A549 (cell line): ENCODE results near the gene LRP1. TPM values are rescaled to one million over a fixed set of nuclear protein-coding genes. Genes with fewer than 3 reads are reported as not detected.
A peak's percentile ranks its signal among the peaks of the same experiment; 100 is the strongest.
"Not testable (repeated sequence)": the region's sequence is repeated elsewhere in the genome, so short reads cannot be mapped to it uniquely, and the experiment has no call there.

Source experiments
- ATAC-seq, 2 experiments: fragments of 200-7000 bp in 1 of 2; fragments of >200 bp in 1 of 2; cut with Nextera tagmentation in 1 of 2; cut with Tn5 transposase in 1 of 2; 3 replicates each; pipeline versions ENCODE4 v1.8.0 to v1.9.1; 2018 to 2020; ENCODE audit warnings: mild to moderate bottlenecking in 1 of 2, moderate library complexity in 1 of 2
- CTCF ChIA-PET: fragments of 300-600 bp; sonication (Branson Sonifier 250); formaldehyde crosslinking; extraction: SDS; loops from one replicate; lab custom pipeline; 2021; ENCODE audit warnings: antibody characterized with exemption, inconsistent platforms; lab: Yijun Ruan, JAX
- POLR2A ChIA-PET: fragments of 350-600 bp; formaldehyde crosslinking; extraction: SDS; loops from one replicate; lab custom pipeline; 2021; ENCODE audit warnings: antibody characterized with exemption, inconsistent platforms; lab: Yijun Ruan, JAX
- DNase-seq, 2 experiments: peaks; one replicate each; pipeline versions ENCODE4 v3.0.0 to v3.0.0-alpha.2; 2011 to 2016; ENCODE audit warnings: low read depth in 1 of 2, low spot score in 1 of 2
- FAIRE-seq: peaks from 2 replicates; lab custom pipeline; 2011; peaks lifted over from hg19 to GRCh38; lab: Jason Lieb, UNC
- H3K27ac ChIP-seq, 2 experiments: fragments of >200 bp; sonication (Bioruptor Twin); formaldehyde crosslinking; 3 replicates each; pipeline ENCODE4 v1.5.1; 2016 to 2017
- H3K4me1 ChIP-seq: fragments of >200 bp; sonication (Bioruptor Twin); formaldehyde crosslinking; 3 replicates; pipeline ENCODE4 v1.6.1; 2016
- H3K4me2 ChIP-seq: fragments of >200 bp; sonication (Bioruptor Twin); formaldehyde crosslinking; 3 replicates; pipeline ENCODE4 v1.6.1; 2016
- H3K4me3 ChIP-seq: fragments of >200 bp; sonication (Bioruptor Twin); formaldehyde crosslinking; 3 replicates; pipeline ENCODE4 v1.5.1; 2016
- H3K9me3 ChIP-seq: fragments of >200 bp; sonication (Bioruptor Twin); formaldehyde crosslinking; 3 replicates; pipeline ENCODE4 v1.6.1; 2016
- CBX8 ChIP-seq: fragments of 200-600 bp; sonication (generic); IDR thresholded peaks from 2 replicates; pipeline ENCODE4 v1.6.1; 2016
- ESRRA ChIP-seq: fragments of 150-350 bp; IDR thresholded peaks from 2 replicates; pipeline ENCODE4 v1.6.1; 2014; ENCODE audit warnings: mild to moderate bottlenecking, low read length, borderline replicate concordance
- FOSB ChIP-seq: fragments of 250-450 bp; sonication (Bioruptor Pico); IDR thresholded peaks from 2 replicates; pipeline ENCODE4 v1.5.0; 2020; ENCODE audit warnings: mild to moderate bottlenecking, moderate library complexity
- HOXB5 ChIP-seq: fragments of 250-450 bp; sonication (Bioruptor Pico); IDR thresholded peaks from 2 replicates; pipeline ENCODE4 v1.5.0; 2020; ENCODE audit warnings: mild to moderate bottlenecking, moderate library complexity
- MAFK ChIP-seq: fragments of 450-650 bp; IDR thresholded peaks from 2 replicates; pipeline ENCODE4 v1.6.1; 2014; ENCODE audit not compliant: partially characterized antibody
- NFE2L2 ChIP-seq: fragments of 150-350 bp; conservative IDR thresholded peaks from 2 replicates; pipeline ENCODE4 v1.6.1; 2014; ENCODE audit warnings: low read length
- SREBF2 ChIP-seq: fragments of 450-650 bp; IDR thresholded peaks from 2 replicates; pipeline ENCODE4 v1.6.1; 2014; ENCODE audit warnings: mild to moderate bottlenecking, moderate library complexity
- TFCP2L1 ChIP-seq: fragments of 250-450 bp; sonication (Bioruptor Pico); IDR thresholded peaks from 2 replicates; pipeline ENCODE4 v1.5.0; 2021; ENCODE audit warnings: mild to moderate bottlenecking
- ZC3H11A ChIP-seq: fragments of 450-650 bp; IDR thresholded peaks from 2 replicates; pipeline ENCODE4 v1.6.1; 2014; ENCODE audit warnings: antibody characterized with exemption, mild to moderate bottlenecking
- WGBS: methylation state at CpG from one replicate; pipeline ENCODE4 v1.1.6; 2017; ENCODE audit errors: missing lambda C conversion rate; 5-methylcytosine and 5-hydroxymethylcytosine counted together
- polyA plus RNA-seq, 4 experiments: library from polyadenylated mRNA; depleted of rRNA in 3 of 4; stranded (reverse); fragments of >200 nt; fragmentation: RNase III in 1 of 4; extraction: RNeasy Plus Mini Kit Qiagen cat#74134 plus additional on column Dnase treatment in 1 of 4; gene quantifications; 2 replicates in 3 of 4; 3 replicates in 1 of 4; pipeline ENCODE4 v1.2.3, GENCODE V29; 2011 to 2017
- TF ChIP-seq, protein P1 (sequence below): fragments of >200 bp; sonication (Bioruptor Twin); formaldehyde crosslinking; IDR thresholded peaks from 3 replicates; pipeline ENCODE4 v1.6.1; 2016
- TF ChIP-seq, protein P2 (sequence below): IDR thresholded peaks from 2 replicates; pipeline ENCODE4 v1.6.1; 2012
- TF ChIP-seq, protein P3 (sequence below): IDR thresholded peaks from 2 replicates; pipeline ENCODE4 v1.6.1; 2012

The LRP1 gene
- polyA plus RNA-seq, 2 of the 4 experiments (the other 2 are of a cell fraction), result 5.6 to 9.4 TPM

DNA sequence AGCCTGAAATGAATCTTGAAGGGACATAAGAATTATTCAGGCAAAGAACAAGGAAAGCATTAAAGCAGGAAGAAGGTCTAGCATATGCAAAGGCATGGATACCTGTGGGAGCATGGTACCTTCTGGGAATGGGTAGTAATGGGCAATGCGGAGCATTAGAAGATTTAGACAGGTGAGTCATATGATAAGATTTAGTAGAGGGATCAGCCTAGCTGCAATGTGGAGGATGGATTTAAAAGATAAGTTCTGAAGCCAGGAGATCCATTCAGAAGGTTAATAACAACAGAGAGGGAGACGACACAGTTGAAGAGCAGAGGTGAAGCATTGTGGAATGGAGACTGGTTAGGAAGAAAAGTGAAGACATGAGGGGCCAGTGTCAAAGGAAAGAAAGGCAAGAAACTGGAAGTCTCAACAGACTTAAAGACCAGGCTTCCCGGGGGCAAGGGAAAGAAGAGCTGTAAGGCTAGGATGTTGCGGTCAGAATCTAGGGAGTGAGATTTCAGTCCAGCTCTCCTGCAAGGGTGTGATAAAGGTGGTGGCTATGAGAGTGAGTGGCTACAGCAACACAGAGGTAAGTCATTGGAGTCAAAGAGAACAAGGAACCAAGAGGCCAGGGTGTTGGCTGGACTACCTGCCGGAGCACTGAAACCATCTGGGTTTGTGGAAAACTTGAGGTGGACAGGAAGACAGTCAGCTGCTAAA is 11.6 kb upstream of the LRP1 start:
- no peak for FAIRE-seq
- H3K4me3 ChIP-seq, result no peak overlapping the region
- CTCF ChIA-PET, result interaction anchor here (0.5 to 20.0 kb wide), 10 partner anchors 8 to 109 kb away, joined by 3 to 1152 read pairs (median 4); no protein-coding TSS in a partner anchor

DNA sequence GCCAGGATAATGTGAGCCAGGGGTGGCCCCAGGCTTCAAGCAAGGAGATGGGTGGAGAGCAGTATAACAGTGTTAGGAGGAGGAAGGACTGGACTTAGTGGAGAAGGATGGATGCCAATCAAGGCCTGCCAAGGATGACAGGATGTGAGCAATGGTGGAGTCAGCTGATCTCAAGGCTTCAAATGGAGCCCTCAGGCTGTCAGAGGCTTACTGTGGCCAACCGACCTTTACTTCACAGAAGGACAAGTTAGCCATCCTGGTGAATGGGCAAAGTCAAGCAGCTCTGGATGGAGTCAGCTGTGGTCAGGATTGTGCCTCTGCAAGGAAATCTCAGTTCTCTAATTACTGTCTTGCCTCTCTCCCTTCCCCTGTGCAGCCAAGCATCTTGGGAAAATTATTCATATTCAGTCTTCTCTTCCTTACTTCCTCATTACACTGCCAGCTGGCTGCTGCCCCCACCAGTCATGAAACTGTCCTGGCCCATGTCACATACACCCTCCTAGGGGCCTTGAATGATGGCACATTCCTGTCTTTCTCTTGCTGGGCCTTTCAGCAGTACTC is 9.5 kb upstream of the LRP1 start:
- no peak for TF ChIP-seq HOXB5 (CRISPR knock-in tag)
- TF ChIP-seq SREBF2, result no peak
- no peak for TF ChIP-seq TFCP2L1
- TF ChIP-seq, protein P1, sequence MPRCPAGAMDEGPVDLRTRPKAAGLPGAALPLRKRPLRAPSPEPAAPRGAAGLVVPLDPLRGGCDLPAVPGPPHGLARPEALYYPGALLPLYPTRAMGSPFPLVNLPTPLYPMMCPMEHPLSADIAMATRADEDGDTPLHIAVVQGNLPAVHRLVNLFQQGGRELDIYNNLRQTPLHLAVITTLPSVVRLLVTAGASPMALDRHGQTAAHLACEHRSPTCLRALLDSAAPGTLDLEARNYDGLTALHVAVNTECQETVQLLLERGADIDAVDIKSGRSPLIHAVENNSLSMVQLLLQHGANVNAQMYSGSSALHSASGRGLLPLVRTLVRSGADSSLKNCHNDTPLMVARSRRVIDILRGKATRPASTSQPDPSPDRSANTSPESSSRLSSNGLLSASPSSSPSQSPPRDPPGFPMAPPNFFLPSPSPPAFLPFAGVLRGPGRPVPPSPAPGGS, result no peak
- no peak for TF ChIP-seq FOSB (CRISPR knock-in tag)
- TF ChIP-seq, protein P2, sequence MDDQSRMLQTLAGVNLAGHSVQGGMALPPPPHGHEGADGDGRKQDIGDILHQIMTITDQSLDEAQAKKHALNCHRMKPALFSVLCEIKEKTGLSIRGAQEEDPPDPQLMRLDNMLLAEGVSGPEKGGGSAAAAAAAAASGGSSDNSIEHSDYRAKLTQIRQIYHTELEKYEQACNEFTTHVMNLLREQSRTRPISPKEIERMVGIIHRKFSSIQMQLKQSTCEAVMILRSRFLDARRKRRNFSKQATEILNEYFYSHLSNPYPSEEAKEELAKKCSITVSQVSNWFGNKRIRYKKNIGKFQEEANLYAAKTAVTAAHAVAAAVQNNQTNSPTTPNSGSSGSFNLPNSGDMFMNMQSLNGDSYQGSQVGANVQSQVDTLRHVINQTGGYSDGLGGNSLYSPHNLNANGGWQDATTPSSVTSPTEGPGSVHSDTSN, result no peak
- TF ChIP-seq, protein P3, sequence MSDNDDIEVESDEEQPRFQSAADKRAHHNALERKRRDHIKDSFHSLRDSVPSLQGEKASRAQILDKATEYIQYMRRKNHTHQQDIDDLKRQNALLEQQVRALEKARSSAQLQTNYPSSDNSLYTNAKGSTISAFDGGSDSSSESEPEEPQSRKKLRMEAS, result no peak
- peak overlapping the region in 1 of 2 experiments; percentile 24; a peak in 1 of 6 replicates for H3K27ac ChIP-seq
- ATAC-seq, result peak; percentile 24 to 41; a peak in 3 of 6 replicates
- no peak overlapping the region for H3K4me2 ChIP-seq
- H3K4me1 ChIP-seq, result no peaks in the 10 kb centered on the region
- 50% methylated on average over 1 of the region's 1 CpG for WGBS
- CTCF ChIA-PET, result interaction anchor here (1.0 to 20.0 kb wide), 5 partner anchors 8 to 118 kb away, joined by 3 to 1152 read pairs (median 4); no protein-coding TSS in a partner anchor
- no peak for FAIRE-seq
- DNase-seq, result no peak
- no peak overlapping the region for H3K4me3 ChIP-seq
- POLR2A ChIA-PET, result no interaction called here
- H3K9me3 ChIP-seq, result peaks cover 1% of the 10 kb centered on the region; the same call in 1 of the 3 replicates

More for the DNA sequence above, 11.6 kb upstream of the LRP1 start:
- H3K27ac ChIP-seq, result no peak overlapping the region
- no peak for TF ChIP-seq ZC3H11A
- TF ChIP-seq ESRRA, result no peak
- TF ChIP-seq, all 56 proteins: peak for 0
- no peak overlapping the region for H3K4me2 ChIP-seq
- ATAC-seq (no peak), DNase-seq (no peak)
- peaks cover 8% of the 10 kb centered on the region for H3K4me1 ChIP-seq
- POLR2A ChIA-PET, result interaction anchor here (0.8 kb wide), 1 partner anchor 11 kb away, joined by 4 read pairs; no protein-coding TSS in a partner anchor
- 75% methylated on average over 5 of the region's 5 CpGs for WGBS
- no peaks in the 10 kb centered on the region for H3K9me3 ChIP-seq

DNA sequence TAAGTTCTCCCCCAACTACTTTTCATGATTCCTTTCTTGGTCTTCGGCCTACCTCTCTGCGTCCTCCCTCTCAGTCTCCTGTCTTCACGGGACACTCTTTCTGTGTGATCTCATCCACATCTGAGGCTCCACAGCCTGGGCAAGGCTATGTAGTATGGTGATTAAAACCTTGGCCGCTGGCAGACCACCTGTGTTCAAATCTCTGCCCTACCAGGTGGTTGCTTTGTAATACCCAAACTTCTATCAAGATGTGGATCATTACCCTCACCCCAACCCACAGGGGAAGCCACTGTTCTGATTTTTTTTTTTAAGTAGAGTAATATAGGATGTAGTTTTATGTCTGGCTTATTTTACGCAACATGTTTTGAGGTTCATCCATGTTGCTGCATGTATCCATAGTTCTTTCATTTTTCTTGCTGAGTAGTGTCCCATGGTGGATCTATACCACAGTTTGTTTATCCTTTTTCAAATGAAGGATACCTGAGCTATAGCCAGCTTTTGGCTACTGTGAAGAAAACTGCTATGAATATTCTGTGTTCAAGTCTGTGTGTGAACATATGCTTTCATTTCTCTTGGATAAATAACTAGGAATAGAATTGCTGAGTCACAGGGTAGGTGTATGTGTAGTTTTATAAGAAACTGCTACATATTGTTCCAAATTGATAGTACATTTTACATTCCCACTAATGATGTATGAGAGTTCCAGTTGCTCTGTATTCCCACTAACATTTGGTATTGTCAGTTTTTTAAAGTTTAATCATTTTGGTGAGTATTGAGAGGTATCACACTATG is 8.8 kb upstream of the LRP1 start:
- Histone ChIP-seq H3K27ac (peak overlapping the region in 1 of 2 experiments; percentile 24; a peak in 1 of 6 replicates), H3K9me3 (peaks cover 4% of the 10 kb centered on the region; the same call in 1 of the 3 replicates)
- TF ChIP-seq MAFK (peak; percentile 84), NFE2L2 (peak; percentile 72), CBX8 (no peak)
- TF ChIP-seq, all 56 proteins: peak for 2
- no peaks in the 10 kb centered on the region for H3K4me1 ChIP-seq
- no peak for ATAC-seq
- 91% methylated on average over 5 of the region's 5 CpGs for WGBS
- ChIA-PET CTCF (interaction anchor here (1.0 to 20.0 kb wide), 7 partner anchors 8 to 118 kb away, joined by 3 to 1152 read pairs (median 5); partner anchors contain the start of genes LRP1 and STAT6), POLR2A (interaction anchor here (0.7 kb wide), 1 partner anchor 828 kb away, joined by 3 read pairs; no protein-coding TSS in a partner anchor)
- no peak overlapping the region for H3K4me2 ChIP-seq
- no peak for DNase-seq
- H3K4me3 ChIP-seq, result no peak overlapping the region
- FAIRE-seq, result no peak

DNA sequence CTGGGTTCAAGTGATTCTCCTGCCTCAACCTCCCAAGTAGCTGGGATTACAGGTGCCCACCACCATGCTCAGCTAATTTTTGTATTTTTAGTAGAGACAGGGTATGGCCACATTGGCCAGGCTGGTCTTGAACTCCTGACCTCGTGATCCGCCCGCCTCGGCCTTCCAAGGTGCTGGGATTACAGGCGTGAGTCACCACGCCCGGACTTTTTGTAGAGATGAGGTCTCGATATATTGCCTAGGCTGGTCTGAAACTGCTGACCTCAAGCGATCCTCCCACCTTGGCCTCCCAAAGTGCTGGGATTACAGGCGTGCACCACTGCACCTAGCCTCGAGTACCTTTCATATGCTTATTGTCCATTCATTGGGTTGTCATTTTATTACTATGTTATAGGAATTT is 7.6 kb upstream of the LRP1 start:
- not testable (repeated sequence) for DNase-seq, H3K4me3 ChIP-seq, H3K4me2 ChIP-seq, ATAC-seq, H3K27ac ChIP-seq, FAIRE-seq, H3K9me3 ChIP-seq, H3K4me1 ChIP-seq
- 90% methylated on average over 11 of the region's 11 CpGs for WGBS
- ChIA-PET CTCF (interaction anchor here (1.1 to 20.0 kb wide), 7 partner anchors 9 to 57 kb away, joined by 3 to 1152 read pairs (median 50); partner anchors contain the start of genes LRP1-AS and STAT6), POLR2A (interaction anchor here (0.7 kb wide), 1 partner anchor 829 kb away, joined by 3 read pairs; no protein-coding TSS in a partner anchor)
